Inflammatory macrophage (primary cell): ENCODE results near the gene RGMA.

Experiments
- DNase-seq, 2 donors: peaks; one replicate each; pipeline ENCODE4 v3.0.0-alpha.2; 2020 to 2022

The RGMA gene

DNA sequence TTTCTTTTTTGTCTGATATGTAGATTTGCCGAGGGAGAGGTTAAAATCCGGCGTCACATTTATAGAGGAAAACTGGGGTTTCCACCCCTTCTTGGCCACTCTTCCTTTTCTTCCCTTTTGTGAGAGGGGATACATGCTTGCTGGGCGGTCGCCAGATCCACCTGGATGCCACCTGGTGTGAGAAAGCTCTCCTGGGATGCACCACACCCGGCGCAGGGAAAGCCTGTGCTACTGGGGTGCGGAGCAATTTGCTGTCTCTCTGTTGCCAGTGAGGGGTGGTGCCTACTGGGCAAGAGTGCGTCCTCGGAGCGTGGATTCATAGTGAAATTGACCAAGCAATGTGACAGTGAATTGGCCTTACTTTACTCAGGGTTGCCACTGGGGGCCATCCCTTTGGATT is 2.5 kb upstream of the RGMA start:
- no peak for DNase-seq

GRCh38 chr15:93089727-93090305 is 805 bp upstream of the RGMA start:
- DNase-seq = no peak

DNA sequence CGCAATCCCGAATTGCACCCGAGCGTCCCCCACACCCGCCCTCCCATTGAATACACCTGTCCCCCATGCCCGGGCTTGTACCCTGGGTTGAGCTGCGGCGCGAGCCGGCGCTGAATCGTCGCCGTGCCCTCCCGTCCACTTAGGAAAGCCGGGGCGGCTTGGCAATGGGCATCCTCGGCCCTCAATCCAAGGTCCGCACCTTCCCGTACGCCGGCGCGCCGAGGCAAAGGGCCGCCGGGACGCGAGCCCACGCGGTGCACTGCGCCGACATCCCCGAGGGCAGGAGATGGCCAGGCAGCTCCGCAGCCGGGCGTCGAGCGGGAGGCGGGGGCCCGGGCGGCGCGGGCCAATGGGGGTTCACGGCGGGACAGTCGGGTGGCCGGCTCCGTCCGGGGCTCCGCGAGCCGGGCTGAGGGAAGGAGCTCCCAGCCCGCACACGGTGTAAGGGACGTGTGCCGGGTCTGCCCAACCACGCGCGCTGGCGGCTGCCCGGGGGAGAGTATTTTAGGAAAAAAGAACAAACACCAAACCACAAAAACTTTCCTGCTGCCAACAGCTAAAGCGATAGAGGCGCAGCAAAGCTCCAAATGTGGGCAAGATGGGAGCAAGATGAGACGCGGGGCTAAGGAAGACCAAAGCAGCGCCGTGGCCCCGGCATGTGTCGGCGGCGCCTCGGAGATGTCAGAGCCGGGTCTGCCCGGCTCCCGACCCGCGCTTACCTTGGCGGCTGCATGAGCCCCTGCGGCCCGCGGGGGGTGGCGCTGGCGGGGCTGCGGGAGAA is 621 bp downstream of the RGMA start:
- DNase-seq = no peak

GRCh38 chr15:93087825-93088199 is 1.2 kb downstream of the RGMA start:
- peak; percentile 76 to 79 for DNase-seq

GRCh38 chr15:93086791-93087190 is 2.2 kb downstream of the RGMA start:
- no peak for DNase-seq

DNA sequence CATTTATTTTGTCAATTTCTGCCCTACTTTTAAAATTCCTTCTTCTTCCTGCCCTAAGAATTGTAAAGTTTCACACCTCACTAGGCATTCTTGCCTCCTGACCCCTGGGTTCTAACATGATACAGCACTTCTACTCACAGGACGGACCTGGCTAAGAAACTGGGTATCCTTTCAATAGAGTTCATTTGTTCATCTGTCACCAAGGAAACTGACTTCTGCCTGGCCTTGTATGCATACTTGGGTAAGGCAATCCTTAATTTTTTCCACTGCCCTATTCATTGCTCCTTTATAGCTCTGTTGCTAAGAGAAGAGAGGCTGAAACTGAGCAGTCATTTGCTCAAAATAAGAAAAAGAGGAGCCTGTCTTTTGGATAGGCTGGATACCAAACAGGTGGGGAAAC is 3.3 kb downstream of the RGMA start:
- no peak for DNase-seq

- DNase-seq = no peak
Observed at GRCh38 chr15:93082861-93083260, 6.2 kb downstream of the RGMA start.

DNA sequence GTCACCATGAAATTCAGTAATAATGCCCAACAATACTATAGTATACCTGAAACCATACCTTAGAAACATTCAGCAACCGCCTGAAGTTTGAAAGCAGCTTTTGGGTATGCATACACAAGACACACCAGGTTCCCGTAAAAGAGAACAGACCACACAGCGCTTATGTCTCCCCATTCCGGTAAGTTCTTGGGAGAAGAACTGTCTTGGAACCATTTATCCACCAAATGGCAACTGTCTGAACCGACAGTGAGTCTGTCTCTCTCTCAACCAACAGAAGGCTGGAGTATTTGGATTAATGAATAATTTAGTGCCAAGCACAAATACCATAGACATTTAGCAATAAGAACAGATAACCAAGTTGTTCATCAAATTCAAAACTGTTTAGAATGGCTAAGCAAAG is 7.6 kb downstream of the RGMA start:
- DNase-seq = no peak

- DNase-seq = no peak
Observed at GRCh38 chr15:93080451-93080850, 8.6 kb downstream of the RGMA start.

- DNase-seq = no peak
Observed at GRCh38 chr15:93076875-93077274, 12.1 kb downstream of the RGMA start.

DNA sequence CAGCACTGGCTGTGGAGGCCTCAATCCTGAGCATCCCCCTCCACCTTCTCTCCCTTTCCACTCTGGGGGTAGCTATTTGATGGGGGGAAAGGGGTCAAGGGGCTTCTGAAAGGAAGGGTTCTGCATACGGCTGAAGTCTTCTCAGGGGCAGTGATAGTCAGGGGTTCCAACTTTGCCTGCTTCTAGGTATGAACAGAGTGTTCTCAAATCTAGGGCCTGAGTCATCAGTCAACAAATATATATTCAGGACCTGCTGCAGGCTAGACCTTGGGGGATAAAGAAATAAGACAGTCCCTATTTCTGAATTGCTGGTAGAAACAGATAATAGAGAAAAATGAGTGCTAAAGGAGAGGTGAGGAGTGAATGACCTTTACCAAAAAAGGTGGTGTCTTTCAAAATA is 12.8 kb downstream of the RGMA start:
- DNase-seq = no peak

GRCh38 chr15:93074599-93074998 is 14.4 kb downstream of the RGMA start:
- no peak for DNase-seq

DNA sequence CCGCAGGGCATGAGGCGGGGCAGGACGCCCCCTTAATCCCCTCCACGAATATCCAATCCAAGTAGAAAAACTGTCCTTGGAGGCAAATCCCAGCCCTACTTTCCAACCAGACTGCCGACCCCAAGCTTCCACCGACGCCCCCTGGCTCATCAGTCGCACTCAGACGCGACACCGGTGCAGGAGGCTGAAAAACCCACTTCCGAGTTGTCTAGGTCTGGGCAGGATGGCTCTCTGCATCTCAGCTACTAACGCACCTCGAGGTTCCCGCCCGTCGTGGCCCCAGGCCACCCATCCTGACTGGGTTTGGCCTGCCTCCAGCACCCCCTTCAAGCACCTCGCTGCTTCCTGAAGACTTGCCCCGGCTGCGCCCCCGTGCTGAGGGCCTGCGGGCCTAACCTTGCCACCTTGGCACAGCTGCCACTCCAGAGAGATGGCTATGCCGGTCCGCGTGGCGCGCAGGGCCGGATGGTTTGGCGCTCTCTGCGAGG is 15.5 kb downstream of the RGMA start:
- DNase-seq = no peak

GRCh38 chr15:93072411-93073394 is 16.3 kb downstream of the RGMA start:
- DNase-seq = no peak

- no peak for DNase-seq
Observed at GRCh38 chr15:93072011-93072410, 17.0 kb downstream of the RGMA start.

- DNase-seq = no peak
Observed at GRCh38 chr15:93071469-93071936, 17.5 kb downstream of the RGMA start.

- no peak for DNase-seq
Observed at GRCh38 chr15:93070551-93071296, 18.3 kb downstream of the RGMA start.

- no peak for DNase-seq
Observed at GRCh38 chr15:93070132-93070531, 18.9 kb downstream of the RGMA start.

DNA sequence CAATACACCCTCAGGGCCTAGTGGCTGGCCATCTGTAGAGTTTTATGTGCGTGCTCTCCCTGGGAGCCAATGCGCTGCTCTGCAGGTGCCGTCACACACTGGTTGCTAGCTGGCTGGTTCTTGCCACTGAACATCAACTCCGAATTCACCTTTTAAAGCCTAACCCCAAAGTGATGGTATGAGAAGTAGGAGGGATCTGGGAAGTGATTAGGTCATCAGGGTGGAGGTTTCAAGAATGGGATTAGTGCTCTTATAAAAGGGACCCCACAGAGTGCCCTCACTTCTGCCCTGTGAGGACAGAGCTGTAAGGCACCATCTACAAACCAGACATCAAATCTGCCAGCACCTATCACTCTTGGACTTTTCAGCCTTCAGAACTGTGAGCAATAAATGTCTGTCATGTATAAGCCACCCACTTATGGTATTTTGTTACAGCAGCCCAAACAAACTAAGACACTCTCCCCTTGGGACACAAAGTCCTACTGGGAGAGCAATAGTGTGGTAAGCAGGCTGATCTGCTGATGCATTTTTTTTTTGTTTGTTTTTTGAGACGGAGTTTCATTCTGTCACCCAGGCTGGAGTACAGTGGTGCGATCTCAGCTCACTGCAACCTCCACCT is 20.3 kb downstream of the RGMA start:
- DNase-seq = no peak

DNA sequence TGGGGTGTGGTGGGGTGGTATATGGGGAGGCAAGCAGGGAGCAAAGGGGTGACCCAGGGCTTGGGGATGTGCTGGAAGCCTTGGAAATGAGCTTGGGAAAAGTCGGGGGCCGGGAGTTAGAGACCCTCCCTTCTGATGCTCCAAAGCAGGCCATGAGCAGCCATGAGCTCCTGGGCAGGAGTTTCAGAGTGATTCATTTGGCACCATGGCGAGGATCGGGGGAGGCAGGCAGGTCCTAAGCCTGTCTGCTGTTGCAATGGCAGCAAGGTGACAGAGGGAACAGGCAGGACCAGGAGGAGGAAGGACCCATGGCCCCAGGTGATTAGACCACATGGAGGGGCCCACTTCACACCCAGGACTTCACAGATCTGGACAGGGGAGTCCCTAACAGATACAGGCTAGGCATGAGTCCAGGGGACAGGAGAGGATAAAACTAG is 21.3 kb downstream of the RGMA start:
- no peak for DNase-seq

- peak in 1 of 2 donors; percentile 27 for DNase-seq
Observed at GRCh38 chr15:93066834-93067648, 22.0 kb downstream of the RGMA start.
